LNCaP clone FGC (cell line): ENCODE measurements around the gene CHD6.

Source experiments
- DNase-seq: peaks from one replicate; pipeline ENCODE4 v3.0.0-alpha.2; 2011; ENCODE audit warnings: low read depth
- H3K4me3 ChIP-seq: 2 replicates; pipeline ENCODE4 v1.5.1; 2011; ENCODE audit warnings: mild to moderate bottlenecking, low read depth, low read length, control low read depth
- CTCF ChIP-seq: IDR thresholded peaks from 2 replicates; pipeline ENCODE4 v1.5.1; 2012; ENCODE audit warnings: mild to moderate bottlenecking; ENCODE audit not compliant: control insufficient read depth, insufficient read depth; ENCODE audit errors: extremely low read depth

The CHD6 gene

GRCh38 chr20:41506192-41506915, 111.8 kb downstream of the CHD6 start:
- no peak overlapping the region for H3K4me3 ChIP-seq
- no peak for TF ChIP-seq CTCF
- DNase-seq, result no peak

- no peak for DNase-seq
- TF ChIP-seq CTCF, result no peak
- H3K4me3 ChIP-seq, result no peak overlapping the region
Observed at GRCh38 chr20:41505184-41505583, 113.0 kb downstream of the CHD6 start.

GRCh38 chr20:41501376-41501775, 116.8 kb downstream of the CHD6 start:
- no peak for DNase-seq
- no peak overlapping the region for H3K4me3 ChIP-seq
- TF ChIP-seq CTCF, result no peak

DNA sequence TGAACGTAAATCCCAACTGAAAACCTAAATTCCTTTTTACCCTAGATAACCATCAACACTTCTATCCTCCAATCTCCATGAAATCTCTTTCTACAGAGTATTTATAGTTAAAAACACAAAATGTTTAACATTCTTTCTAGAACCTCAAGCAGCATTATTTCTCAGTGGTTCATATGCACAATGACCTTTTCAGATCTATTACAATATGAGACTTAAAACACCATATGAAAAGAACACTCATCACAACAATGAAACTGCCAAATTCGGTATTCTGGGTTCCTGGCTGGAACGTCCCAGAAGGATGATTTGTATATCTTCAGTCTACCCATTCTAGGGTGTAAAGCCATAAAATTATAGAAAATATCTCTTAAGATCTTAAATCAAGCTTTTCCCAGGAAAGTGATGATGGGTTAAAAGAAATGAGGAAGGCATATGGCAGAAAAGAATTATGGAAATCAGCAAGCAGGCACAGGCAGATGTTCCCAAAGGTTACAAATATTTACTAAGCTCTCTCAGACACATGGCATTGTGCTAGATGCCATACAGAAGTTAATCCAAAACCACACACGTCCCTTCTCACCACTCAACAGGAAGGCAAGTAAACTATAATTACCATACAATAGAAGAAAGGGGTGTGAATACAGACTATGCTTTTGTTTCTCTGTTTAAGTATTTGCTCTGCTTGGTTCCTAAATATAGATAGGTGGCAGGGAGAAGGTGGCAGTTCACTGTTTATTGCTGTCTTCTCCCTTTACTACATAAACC, 118.0 kb downstream of the CHD6 start:
- DNase-seq, result no peak
- H3K4me3 ChIP-seq, result no peak overlapping the region
- no peak for TF ChIP-seq CTCF

- no peak overlapping the region for H3K4me3 ChIP-seq
- DNase-seq, result no peak
- no peak for TF ChIP-seq CTCF
Observed at GRCh38 chr20:41499064-41499463, 119.1 kb downstream of the CHD6 start.

- H3K4me3 ChIP-seq, result no peak overlapping the region
- DNase-seq, result no peak
- TF ChIP-seq CTCF, result no peak
Observed at GRCh38 chr20:41497186-41497895, 120.8 kb downstream of the CHD6 start.
